Caco-2 (cell line): ENCODE results near the gene NFIX. TPM values are rescaled to one million over a fixed set of nuclear protein-coding genes. Genes with fewer than 3 reads are reported as not detected.
A peak's percentile ranks its signal among the peaks of the same experiment; 100 is the strongest.

ENCODE experiments used
- BruUV-seq: library from RNA; stranded (reverse); fragments of 400-500 nt; replicated peaks from 2 replicates; lab custom pipeline; 2021; lab: Mats Ljungman, UMichigan
- CTCF ChIA-PET: fragments of 300-600 bp; sonication (Branson Sonifier 250); formaldehyde crosslinking; loops from one replicate; lab custom pipeline; 2022; ENCODE audit warnings: antibody characterized with exemption; lab: Charles Lee
- POLR2A ChIA-PET: fragments of 300-600 bp; sonication (Branson Sonifier 250); formaldehyde crosslinking; loops from one replicate; lab custom pipeline; 2022; ENCODE audit warnings: antibody characterized with exemption; lab: Charles Lee
- DNase-seq, 2 experiments: peaks; one replicate each; pipeline versions ENCODE4 v3.0.0 to v3.0.0-alpha.2; 2020 to 2022
- H3K27me3 ChIP-seq: replicated peaks from 2 replicates; pipeline ENCODE4 v1.6.0; 2011; ENCODE audit warnings: low read length; ENCODE audit not compliant: control insufficient read depth, insufficient read depth
- H3K36me3 ChIP-seq: 2 replicates; pipeline ENCODE4 v1.5.1; 2011; ENCODE audit warnings: low read length; ENCODE audit not compliant: control insufficient read depth, insufficient read depth
- H3K4me1 ChIP-seq: fragments of 250-450 bp; sonication (Bioruptor Pico); 2 replicates; pipeline ENCODE4 v1.5.1; 2020; ENCODE audit warnings: mild to moderate bottlenecking
- H3K4me3 ChIP-seq: 2 replicates; pipeline ENCODE4 v1.5.1; 2011; ENCODE audit warnings: low read depth, mild to moderate bottlenecking, control low read depth, low read length
- H3K9me3 ChIP-seq: fragments of 250-450 bp; sonication (Bioruptor Pico); 2 replicates; pipeline ENCODE4 v1.5.1; 2020; ENCODE audit warnings: mild to moderate bottlenecking, moderate library complexity
- H3K27ac Mint-ChIP-seq: one replicate; pipeline ENCODE4 v1.8.0; 2022; ENCODE audit warnings: mixed read lengths; ENCODE audit not compliant: unreplicated experiment
- H3K27me3 Mint-ChIP-seq: one replicate; pipeline ENCODE4 v1.8.0; 2022; ENCODE audit warnings: mixed read lengths; ENCODE audit not compliant: insufficient read depth, unreplicated experiment
- H3K36me3 Mint-ChIP-seq: one replicate; pipeline ENCODE4 v1.8.0; 2022; ENCODE audit warnings: mild to moderate bottlenecking, mixed read lengths; ENCODE audit not compliant: insufficient read depth, unreplicated experiment
- H3K4me1 Mint-ChIP-seq: one replicate; pipeline ENCODE4 v1.8.0; 2022; ENCODE audit warnings: low read depth, mixed read lengths; ENCODE audit not compliant: unreplicated experiment
- H3K4me3 Mint-ChIP-seq: one replicate; pipeline ENCODE4 v1.8.0; 2022; ENCODE audit warnings: mild to moderate bottlenecking, moderate library complexity, mixed read lengths; ENCODE audit not compliant: unreplicated experiment
- H3K9me3 Mint-ChIP-seq: one replicate; pipeline ENCODE4 v1.8.0; 2022; ENCODE audit warnings: mixed read lengths; ENCODE audit not compliant: unreplicated experiment
- CTCF ChIP-seq, 2 experiments: fragments of 200-600 bp in 1 of 2; IDR thresholded peaks; 1 replicate in 1 of 2; 2 replicates in 1 of 2; pipeline versions ENCODE4 v1.5.1 to v1.8.0; 2011 to 2022; ENCODE audit warnings: antibody characterized with exemption in 1 of 2, control low read depth in 1 of 2, inconsistent platforms in 1 of 2, low read depth in 1 of 2, low read length in 1 of 2, mild to moderate bottlenecking in 1 of 2, moderate library complexity in 1 of 2; ENCODE audit not compliant: insufficient read depth in 1 of 2, severe bottlenecking in 1 of 2, unreplicated experiment in 1 of 2
- intact Hi-C: fragments of 100-400 bp; cut with micrococcal nuclease; formaldehyde crosslinking; loops from one replicate; pipeline ENCODE4 v1.10.0; 2022; ENCODE audit not compliant: unreplicated experiment
- total RNA-seq: library from RNA; stranded (reverse); gene quantifications from 2 replicates; pipeline ENCODE4 v1.2.3, GENCODE V29; 2022

NFIX gene
- total RNA-seq, 1 experiment from 2014 or later: 0.82 TPM

- Histone ChIP-seq H3K4me1 (peaks cover 3% of the 10 kb centered on the region; the same call in 1 of the 2 replicates), H3K36me3 (no peaks in the 10 kb centered on the region), H3K4me3 (no peak overlapping the region), H3K27me3 (no peaks in the 10 kb centered on the region), H3K9me3 (no peaks in the 10 kb centered on the region; the same call in 1 of the 2 replicates)
- no peak overlapping the region for H3K27ac Mint-ChIP-seq
- peak in 1 of 2 experiments; percentile 74 for DNase-seq
- BruUV-seq: no TSS peak
- ChIA-PET POLR2A (no interaction called here), CTCF (no interaction called here)
- H3K9me3 Mint-ChIP-seq: no peaks in the 10 kb centered on the region
- TF ChIP-seq CTCF (IDR thresholded peaks at IDR 0.05; ENCODE audit: insufficient read depth in 1 of 2, low read depth in 1 of 2, low read length in 1 of 2, severe bottlenecking in 1 of 2, unreplicated experiment in 1 of 2): peak; percentile 56 to 87
- intact Hi-C loops: loop anchor here (2.0 kb wide), 1 partner anchor 51 kb away; no protein-coding TSS in a partner anchor
- no peaks in the 10 kb centered on the region for H3K36me3 Mint-ChIP-seq
- H3K4me3 Mint-ChIP-seq: no peak overlapping the region
- no peaks in the 10 kb centered on the region for H3K4me1 Mint-ChIP-seq
- H3K27me3 Mint-ChIP-seq: peaks cover 2% of the 10 kb centered on the region
Measured at GRCh38 chr19:12983542-12984142, 11.6 kb upstream of the NFIX start.

GRCh38 chr19:12984143-12984627 lies 11.1 kb upstream of the NFIX start:
- no peaks in the 10 kb centered on the region for H3K4me1 Mint-ChIP-seq
- no peak overlapping the region for H3K4me3 Mint-ChIP-seq
- H3K9me3 ChIP-seq: no peaks in the 10 kb centered on the region; the same call in 1 of the 2 replicates
- H3K27me3 Mint-ChIP-seq: peaks cover 2% of the 10 kb centered on the region
- intact Hi-C loops: loop anchor here (2.0 kb wide), 1 partner anchor 51 kb away; no protein-coding TSS in a partner anchor
- H3K36me3 Mint-ChIP-seq: no peaks in the 10 kb centered on the region
- H3K4me1 ChIP-seq: peaks cover 3% of the 10 kb centered on the region; the same call in 1 of the 2 replicates
- H3K36me3 ChIP-seq: no peaks in the 10 kb centered on the region
- no peaks in the 10 kb centered on the region for H3K27me3 ChIP-seq
- H3K4me3 ChIP-seq: no peak overlapping the region
- TF ChIP-seq CTCF (IDR thresholded peaks at IDR 0.05; ENCODE audit: insufficient read depth in 1 of 2, low read depth in 1 of 2, low read length in 1 of 2, severe bottlenecking in 1 of 2, unreplicated experiment in 1 of 2): no peak
- no TSS peak for BruUV-seq
- POLR2A ChIA-PET: no interaction called here
- CTCF ChIA-PET: no interaction called here
- no peak for DNase-seq
- no peak overlapping the region for H3K27ac Mint-ChIP-seq
- H3K9me3 Mint-ChIP-seq: no peaks in the 10 kb centered on the region

GRCh38 chr19:12984683-12985048 lies 10.6 kb upstream of the NFIX start:
- H3K9me3 Mint-ChIP-seq: no peaks in the 10 kb centered on the region
- H3K27me3 Mint-ChIP-seq: peaks cover 2% of the 10 kb centered on the region
- intact Hi-C loops: loop anchor here (2.0 kb wide), 1 partner anchor 50 kb away; no protein-coding TSS in a partner anchor
- DNase-seq: no peak
- BruUV-seq: no TSS peak
- Histone ChIP-seq H3K27me3 (no peaks in the 10 kb centered on the region), H3K9me3 (no peaks in the 10 kb centered on the region; the same call in 1 of the 2 replicates), H3K4me1 (peaks cover 3% of the 10 kb centered on the region; the same call in 1 of the 2 replicates), H3K4me3 (no peak overlapping the region), H3K36me3 (no peaks in the 10 kb centered on the region)
- ChIA-PET POLR2A (no interaction called here), CTCF (interaction anchor here (1.0 to 1.6 kb wide), 2 partner anchors 49 to 77 kb away, joined by 3 to 5 read pairs; no protein-coding TSS in a partner anchor)
- no peak for TF ChIP-seq CTCF (IDR thresholded peaks at IDR 0.05; ENCODE audit: insufficient read depth in 1 of 2, low read depth in 1 of 2, low read length in 1 of 2, severe bottlenecking in 1 of 2, unreplicated experiment in 1 of 2)
- no peak overlapping the region for H3K27ac Mint-ChIP-seq
- H3K4me1 Mint-ChIP-seq: no peaks in the 10 kb centered on the region
- no peak overlapping the region for H3K4me3 Mint-ChIP-seq
- no peaks in the 10 kb centered on the region for H3K36me3 Mint-ChIP-seq
